Measurements from ENCODE around the gene PYM1.

PYM1 gene

GRCh38 chr12:55940065-55940732 is 12.5 kb upstream of the PYM1 start:
- peak overlapping the region; percentile 25 for H3K4me3 ChIP-seq (ENCODE audit: low read length)
- peak; percentile 94 for TF ChIP-seq CTCF (conservative IDR thresholded peaks at IDR 0.05; ENCODE audit: low read depth, low read length)
- DNase-seq (ENCODE audit: low read depth), result no peak

GRCh38 chr12:55938826-55939501 is 11.3 kb upstream of the PYM1 start:
- TF ChIP-seq CTCF (conservative IDR thresholded peaks at IDR 0.05; ENCODE audit: low read depth, low read length), result no peak
- no peak for DNase-seq (ENCODE audit: low read depth)
- H3K4me3 ChIP-seq (ENCODE audit: low read length), result no peak overlapping the region

- no peak overlapping the region for H3K4me3 ChIP-seq (ENCODE audit: low read length)
- TF ChIP-seq CTCF (conservative IDR thresholded peaks at IDR 0.05; ENCODE audit: low read depth, low read length), result no peak
- DNase-seq (ENCODE audit: low read depth), result no peak
Measured at GRCh38 chr12:55937981-55938380, 10.3 kb upstream of the PYM1 start.

- no peak for DNase-seq (ENCODE audit: low read depth)
- TF ChIP-seq CTCF (conservative IDR thresholded peaks at IDR 0.05; ENCODE audit: low read depth, low read length), result no peak
- no peak overlapping the region for H3K4me3 ChIP-seq (ENCODE audit: low read length)
Measured at GRCh38 chr12:55935738-55936151, 8.1 kb upstream of the PYM1 start.

GRCh38 chr12:55934773-55935172 is 7.1 kb upstream of the PYM1 start:
- H3K4me3 ChIP-seq (ENCODE audit: low read length), result no peak overlapping the region
- no peak for TF ChIP-seq CTCF (conservative IDR thresholded peaks at IDR 0.05; ENCODE audit: low read depth, low read length)
- DNase-seq (ENCODE audit: low read depth), result no peak

- no peak overlapping the region for H3K4me3 ChIP-seq (ENCODE audit: low read length)
Measured at GRCh38 chr12:55933799-55934742, 6.4 kb upstream of the PYM1 start.

More at GRCh38 chr12:55933799-55934742, 6.4 kb upstream of the PYM1 start:
- DNase-seq (ENCODE audit: low read depth), result no peak
- no peak for TF ChIP-seq CTCF (conservative IDR thresholded peaks at IDR 0.05; ENCODE audit: low read depth, low read length)

Data from retinal pigment epithelial cell (primary cell).